PC-3 (cell line): ENCODE results near the gene PPHLN1.

Experiments
- CTCF ChIP-seq: fragments of 300-600 bp; sonication (generic); conservative IDR thresholded peaks from 2 replicates; pipeline ENCODE4 v1.5.1; 2017; ENCODE audit warnings: antibody characterized with exemption, low read depth, mild to moderate bottlenecking, low read length
- EZH2phosphoT487 ChIP-seq: fragments of 300-600 bp; sonication (generic); IDR thresholded peaks from 2 replicates; pipeline ENCODE4 v1.6.1; 2018; ENCODE audit warnings: mild to moderate bottlenecking, antibody characterized with exemption, low read length, borderline replicate concordance

- TF ChIP-seq CTCF (no peak), EZH2phosphoT487 (no peak)
These were observed 10.3 kb downstream of the PPHLN1 start for GRCh38 chr12:42336286-42336685.
